Measurements from ENCODE around the gene MPHOSPH10.

DNA sequence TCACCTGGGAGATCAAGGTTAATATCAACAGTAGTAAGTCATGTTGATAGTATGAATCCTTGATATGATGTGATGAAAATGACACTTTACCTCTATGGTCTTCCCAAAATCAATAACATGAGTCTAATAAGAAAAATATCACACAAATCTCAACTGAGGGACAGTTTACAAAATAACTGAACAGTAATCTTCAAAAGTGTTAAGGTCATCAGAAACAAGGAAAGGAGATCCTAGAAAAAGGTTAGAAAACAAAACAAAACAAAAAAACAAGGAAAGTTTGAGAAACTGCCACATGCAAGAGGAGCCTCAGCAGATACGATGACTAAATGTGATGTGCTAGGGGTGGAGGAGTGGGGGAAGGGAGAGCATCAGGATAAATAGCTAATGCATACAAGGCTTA is 16.6 kb upstream of the MPHOSPH10 start:
- no peak for TF ChIP-seq CTCF (IDR thresholded peaks at IDR 0.05)
- TF ChIP-seq POLR2A (IDR thresholded peaks at IDR 0.05): no peak
